AG10803 (cell line): ENCODE measurements around the gene PACSIN1.

ENCODE experiments used
- DNase-seq: peaks from one replicate; pipeline ENCODE4 v3.0.0; 2010; ENCODE audit warnings: low read depth
- H3K4me3 ChIP-seq: 2 replicates; pipeline ENCODE4 v1.5.1; 2011; ENCODE audit warnings: mild to moderate bottlenecking, low read length, control low read depth
- TF ChIP-seq, protein P1 (sequence below): conservative IDR thresholded peaks from 2 replicates; pipeline ENCODE4 v1.5.1; 2011; ENCODE audit warnings: mild to moderate bottlenecking, low read length, control low read depth, inconsistent platforms

The PACSIN1 gene

DNA sequence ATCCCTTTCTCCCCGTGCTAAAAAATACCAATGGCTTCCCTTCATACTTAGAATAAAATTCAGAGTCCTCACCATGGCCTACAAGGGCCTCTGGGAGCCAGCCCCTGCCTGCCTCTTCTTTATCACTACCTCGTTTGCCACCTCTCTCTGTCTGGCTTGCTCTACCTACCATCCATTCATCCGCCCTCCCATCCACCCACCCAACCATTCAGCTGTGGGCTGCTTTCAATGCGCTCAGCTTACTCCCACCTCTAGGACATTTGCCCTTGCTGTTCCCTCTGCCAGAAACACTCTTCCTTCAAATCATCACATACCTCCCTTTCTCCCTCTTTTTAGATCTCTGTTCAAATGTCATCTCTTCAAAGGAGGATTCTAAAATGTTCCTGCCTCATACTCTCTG, 44.4 kb downstream of the PACSIN1 start:
- TF ChIP-seq, protein P1, sequence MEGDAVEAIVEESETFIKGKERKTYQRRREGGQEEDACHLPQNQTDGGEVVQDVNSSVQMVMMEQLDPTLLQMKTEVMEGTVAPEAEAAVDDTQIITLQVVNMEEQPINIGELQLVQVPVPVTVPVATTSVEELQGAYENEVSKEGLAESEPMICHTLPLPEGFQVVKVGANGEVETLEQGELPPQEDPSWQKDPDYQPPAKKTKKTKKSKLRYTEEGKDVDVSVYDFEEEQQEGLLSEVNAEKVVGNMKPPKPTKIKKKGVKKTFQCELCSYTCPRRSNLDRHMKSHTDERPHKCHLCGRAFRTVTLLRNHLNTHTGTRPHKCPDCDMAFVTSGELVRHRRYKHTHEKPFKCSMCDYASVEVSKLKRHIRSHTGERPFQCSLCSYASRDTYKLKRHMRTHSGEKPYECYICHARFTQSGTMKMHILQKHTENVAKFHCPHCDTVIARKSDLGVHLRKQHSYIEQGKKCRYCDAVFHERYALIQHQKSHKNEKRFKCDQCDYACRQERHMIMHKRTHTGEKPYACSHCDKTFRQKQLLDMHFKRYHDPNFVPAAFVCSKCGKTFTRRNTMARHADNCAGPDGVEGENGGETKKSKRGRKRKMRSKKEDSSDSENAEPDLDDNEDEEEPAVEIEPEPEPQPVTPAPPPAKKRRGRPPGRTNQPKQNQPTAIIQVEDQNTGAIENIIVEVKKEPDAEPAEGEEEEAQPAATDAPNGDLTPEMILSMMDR: no peak
- H3K4me3 ChIP-seq: no peak overlapping the region
- DNase-seq: no peak

DNA sequence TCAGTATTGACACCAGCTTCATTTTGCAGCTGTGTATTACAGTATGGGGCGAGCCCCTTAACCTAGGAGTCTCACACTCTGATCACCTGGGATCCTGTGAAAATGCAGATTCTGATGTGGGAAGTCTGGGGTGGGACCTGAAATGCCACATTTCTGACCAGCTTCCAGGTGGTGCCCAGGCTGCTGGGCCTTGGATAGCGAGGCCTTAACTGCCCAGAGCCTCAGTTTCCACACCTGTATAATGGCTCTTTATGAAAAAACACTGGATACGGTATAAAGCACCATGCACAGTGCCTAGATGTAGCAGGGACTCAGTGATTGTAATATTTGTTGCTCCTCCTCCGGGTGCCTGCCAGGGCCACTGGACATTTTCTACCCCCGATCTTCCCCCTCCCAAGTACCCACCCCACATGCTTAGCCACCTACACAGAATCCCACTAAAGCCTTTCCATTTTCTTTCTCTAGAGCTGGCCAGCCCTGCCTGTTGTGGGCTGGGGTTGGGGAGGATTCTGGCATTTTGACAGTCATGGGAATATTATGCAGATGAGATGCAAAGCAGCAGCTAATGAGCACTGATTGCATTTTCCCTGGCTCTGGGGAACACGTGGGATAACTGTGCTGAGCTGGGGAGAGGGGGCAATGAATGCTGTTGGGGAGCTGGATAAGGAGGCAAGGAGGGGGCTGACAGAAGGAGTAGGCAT, 45.5 kb downstream of the PACSIN1 start:
- H3K4me3 ChIP-seq: no peak overlapping the region
- DNase-seq: no peak
- TF ChIP-seq, protein P1: no peak

DNA sequence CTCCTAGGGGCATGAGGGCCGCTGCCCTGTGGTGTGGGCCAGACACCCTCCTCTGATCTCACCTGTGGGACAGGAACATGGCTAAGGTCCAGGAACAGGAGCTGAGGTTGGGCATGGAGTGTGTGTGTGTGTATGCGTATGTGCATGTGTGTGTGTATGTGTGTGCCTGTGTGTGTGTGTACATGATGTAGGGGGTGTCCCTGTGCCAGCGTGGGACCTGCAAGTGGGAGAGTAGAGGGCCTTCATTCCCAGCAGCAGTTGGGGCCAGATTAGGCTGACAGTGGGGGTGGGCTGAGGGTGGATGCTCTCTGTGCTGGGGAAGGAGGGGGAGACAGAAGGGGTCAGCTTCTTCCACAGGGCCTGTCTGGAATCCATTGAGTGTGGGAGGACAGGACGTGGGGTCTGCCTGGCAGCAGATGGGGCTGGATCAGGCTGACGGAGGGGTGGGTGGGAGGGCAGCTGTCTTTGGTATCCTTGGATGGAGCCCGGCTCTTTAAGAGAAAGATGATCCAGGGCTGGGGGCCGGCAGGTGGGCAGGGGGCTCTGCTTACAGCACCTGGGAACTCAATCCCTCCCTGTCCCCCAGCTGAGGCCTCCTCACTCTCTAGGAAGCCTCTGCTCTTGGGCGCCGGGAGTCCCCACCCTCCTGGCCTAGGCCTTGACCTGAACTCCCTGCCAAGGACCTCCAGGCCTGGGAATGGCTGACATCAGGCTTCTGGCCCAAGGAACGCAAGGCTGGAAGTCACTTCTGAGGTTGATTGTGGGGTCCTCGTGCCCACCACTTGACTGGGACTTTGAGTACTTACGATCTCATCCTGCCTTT, 46.2 kb downstream of the PACSIN1 start:
- TF ChIP-seq, protein P1: no peak
- DNase-seq: no peak
- no peak overlapping the region for H3K4me3 ChIP-seq

DNA sequence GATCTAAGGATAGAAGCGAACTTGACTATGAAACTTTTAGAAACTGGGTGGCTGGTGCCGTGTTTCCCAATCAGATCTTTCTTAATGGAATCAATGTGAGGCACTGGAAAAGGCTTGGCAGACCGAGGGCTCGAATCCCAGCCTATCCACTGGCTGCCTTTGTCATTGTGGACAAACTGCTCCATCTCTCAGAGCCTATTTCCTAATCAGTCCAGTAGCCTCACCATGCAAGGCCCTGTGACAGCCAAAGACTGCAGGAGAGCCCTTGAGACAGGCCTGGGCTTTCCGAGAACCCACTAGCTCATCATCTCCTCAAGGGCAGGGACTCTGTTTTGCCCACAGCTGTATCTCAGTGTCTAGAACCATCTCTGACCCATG, 46.9 kb downstream of the PACSIN1 start:
- TF ChIP-seq, protein P1: no peak
- DNase-seq: peak; percentile 12
- H3K4me3 ChIP-seq: no peak overlapping the region

DNA sequence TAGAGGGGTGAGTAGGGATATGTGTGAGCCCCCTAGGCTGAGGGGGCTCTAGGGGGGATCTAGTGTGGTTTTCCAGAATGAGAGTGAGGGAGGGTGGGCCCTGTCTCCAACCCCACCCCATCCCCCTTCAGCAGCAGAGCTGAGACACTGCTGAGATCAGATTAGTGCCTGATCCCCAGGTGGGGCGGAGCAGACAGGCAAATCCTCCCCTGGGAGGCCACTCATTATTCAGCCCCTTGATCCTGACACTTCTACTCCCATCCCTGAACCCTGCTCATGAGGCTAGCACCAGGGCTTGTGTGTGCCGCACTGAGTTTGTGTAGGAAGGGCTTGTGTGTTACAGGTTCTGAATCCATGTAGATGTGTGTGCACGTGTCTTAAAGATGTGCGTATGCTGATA, 47.8 kb downstream of the PACSIN1 start:
- H3K4me3 ChIP-seq: no peak overlapping the region
- no peak for DNase-seq

DNA sequence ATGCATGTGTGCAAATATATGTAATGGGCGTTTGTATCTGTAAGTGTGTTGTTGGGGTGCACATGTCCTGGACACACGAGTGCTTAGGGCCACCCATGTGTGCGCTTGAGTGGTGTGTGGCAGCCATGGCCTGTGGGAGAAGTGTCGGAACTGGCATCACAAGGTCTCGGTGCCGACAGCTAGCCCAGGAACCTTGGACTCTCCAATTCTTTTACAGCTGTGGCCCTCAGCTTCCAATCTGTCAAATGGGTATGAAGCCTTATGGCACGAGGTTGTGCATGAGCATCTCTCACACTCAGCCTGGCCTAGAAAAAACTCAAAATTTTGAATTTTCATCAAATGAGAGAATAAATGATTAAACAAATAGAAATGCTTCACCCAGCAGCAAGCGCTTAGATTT, 48.2 kb downstream of the PACSIN1 start:
- TF ChIP-seq, protein P1: no peak
- H3K4me3 ChIP-seq: no peak overlapping the region
- DNase-seq: no peak

More for the DNA sequence above, 47.8 kb downstream of the PACSIN1 start:
- TF ChIP-seq, protein P1: no peak
